ENCODE data around the gene ADGRD1.

The ADGRD1 gene

DNA sequence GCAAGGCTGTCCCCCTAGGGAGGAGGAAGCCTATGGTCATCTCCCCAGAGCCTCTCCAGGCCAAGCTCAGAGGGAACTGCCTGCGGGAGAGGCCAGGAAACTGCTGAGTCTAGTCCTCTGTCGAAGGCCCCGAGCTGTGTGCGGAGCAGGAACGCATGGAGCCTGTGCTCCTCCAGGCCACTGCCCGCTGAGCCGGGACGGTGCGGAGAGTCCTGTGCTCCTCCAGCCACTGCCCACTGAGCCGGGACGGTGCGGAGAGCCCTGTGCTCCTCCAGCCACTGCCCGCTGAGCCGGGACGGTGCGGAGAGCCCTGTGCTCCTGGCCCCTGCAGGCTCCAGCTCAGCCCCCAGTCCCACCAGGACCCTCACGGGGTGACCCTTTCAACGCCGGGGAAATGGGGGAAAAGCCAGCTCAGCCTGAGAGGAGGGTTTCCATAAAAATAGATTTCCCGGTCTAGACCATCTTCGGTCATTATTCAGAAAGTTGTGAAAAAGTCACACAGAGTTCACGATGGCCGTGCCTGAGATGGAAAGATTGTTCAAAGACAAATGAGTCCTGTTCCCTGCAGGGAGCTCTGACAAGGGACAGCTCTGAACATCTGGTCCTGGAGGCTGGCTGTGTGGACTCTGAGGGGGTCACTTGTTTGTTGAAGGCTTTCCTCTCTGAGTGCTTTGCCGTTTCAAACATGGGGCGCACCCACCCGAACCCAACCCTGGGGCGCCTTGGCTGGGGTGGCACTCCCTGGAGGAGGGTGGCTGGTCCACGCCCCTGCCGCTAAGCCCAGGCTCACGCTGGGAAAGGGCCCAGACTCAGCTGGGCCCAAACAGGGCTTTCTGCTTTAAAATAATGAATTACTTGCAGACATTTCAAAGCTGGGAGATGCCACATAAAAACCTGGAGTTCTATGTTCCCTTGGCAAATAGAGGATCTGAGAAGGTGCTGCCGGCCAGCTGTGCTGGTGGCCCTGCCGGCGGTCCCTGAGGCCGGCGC, 85.5 kb downstream of the ADGRD1 start:
- Histone ChIP-seq H3K4me3 (replicated peaks; ENCODE audit: insufficient read depth, low read length) (no peak overlapping the region), H3K27ac (replicated peaks) (no peak overlapping the region), H3K27me3 (ENCODE audit: insufficient read depth, poor library complexity, severe bottlenecking) (no peaks in the 10 kb centered on the region)
- DNase-seq (ENCODE audit: low read depth in 1 of 2, low spot score in 1 of 2): no peak
- TF ChIP-seq, protein P1, sequence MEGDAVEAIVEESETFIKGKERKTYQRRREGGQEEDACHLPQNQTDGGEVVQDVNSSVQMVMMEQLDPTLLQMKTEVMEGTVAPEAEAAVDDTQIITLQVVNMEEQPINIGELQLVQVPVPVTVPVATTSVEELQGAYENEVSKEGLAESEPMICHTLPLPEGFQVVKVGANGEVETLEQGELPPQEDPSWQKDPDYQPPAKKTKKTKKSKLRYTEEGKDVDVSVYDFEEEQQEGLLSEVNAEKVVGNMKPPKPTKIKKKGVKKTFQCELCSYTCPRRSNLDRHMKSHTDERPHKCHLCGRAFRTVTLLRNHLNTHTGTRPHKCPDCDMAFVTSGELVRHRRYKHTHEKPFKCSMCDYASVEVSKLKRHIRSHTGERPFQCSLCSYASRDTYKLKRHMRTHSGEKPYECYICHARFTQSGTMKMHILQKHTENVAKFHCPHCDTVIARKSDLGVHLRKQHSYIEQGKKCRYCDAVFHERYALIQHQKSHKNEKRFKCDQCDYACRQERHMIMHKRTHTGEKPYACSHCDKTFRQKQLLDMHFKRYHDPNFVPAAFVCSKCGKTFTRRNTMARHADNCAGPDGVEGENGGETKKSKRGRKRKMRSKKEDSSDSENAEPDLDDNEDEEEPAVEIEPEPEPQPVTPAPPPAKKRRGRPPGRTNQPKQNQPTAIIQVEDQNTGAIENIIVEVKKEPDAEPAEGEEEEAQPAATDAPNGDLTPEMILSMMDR (IDR thresholded peaks at IDR 0.05; ENCODE audit: insufficient read depth, low read length): no peak
- TF ChIP-seq SPI1 (IDR thresholded peaks at IDR 0.05; ENCODE audit: borderline replicate concordance, low read depth) (no peak), POLR2AphosphoS5 (IDR thresholded peaks at IDR 0.05; ENCODE audit: low read depth) (no peak), REST (IDR thresholded peaks at IDR 0.05; ENCODE audit: insufficient replicate concordance, low read depth) (no peak), GABPA (IDR thresholded peaks at IDR 0.05; ENCODE audit: low read depth) (no peak)

DNA sequence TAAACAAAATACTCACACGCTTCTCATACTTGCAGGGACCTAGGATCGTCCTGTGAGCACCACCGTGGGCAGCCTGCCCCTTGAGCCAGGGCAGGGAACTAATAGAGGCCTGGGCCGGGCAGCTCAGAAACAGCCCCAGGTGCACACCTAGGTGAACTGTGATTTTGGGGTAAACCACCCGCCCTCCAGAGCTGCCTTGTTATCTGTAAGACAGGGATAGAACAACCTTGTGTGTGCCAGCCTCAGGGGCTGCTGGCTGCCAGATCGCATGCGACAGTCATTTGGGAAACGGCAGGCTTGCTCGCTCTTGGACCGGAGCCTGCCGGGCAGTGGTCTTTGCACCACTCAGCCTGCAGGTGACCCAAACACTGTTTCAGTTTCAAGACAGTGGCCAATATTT, 86.8 kb downstream of the ADGRD1 start:
- no peaks in the 10 kb centered on the region for H3K27me3 ChIP-seq (ENCODE audit: insufficient read depth, poor library complexity, severe bottlenecking)

DNA sequence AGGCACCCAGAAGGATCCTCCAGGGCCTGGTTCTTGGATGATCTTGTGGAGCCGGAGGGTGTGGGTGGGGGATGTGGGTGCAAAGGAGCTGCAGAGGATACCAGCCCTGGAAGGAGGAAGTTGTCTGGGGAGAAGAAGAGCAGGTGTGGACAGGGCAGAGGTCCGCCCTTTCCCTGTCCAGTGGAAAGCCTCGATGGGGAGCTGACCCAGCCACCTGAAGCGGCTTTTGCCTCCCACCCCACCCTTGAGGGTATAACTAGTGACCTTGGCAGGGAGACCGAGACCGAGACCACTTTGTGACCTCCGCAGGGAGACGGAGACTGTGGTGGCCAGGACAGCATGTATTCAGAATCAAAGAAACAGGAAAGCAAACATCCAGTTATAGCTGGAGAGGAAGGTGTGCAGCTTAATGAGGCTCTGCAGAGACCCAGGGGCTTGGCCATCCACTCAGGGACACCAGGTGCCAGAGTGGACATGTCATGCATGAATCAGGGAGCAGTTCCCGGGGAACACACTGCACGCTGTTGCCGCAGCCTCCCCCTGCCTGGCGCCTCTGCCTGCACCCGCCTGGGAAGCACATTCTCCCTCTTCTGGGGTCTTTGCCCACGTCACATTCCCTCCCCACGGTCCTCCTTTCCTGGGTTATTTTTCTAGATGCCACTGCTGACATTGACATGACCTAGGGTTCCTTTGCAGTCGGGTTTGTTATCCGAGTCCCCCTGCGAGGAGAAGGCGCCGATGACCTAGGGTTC, 87.7 kb downstream of the ADGRD1 start:
- no peak for DNase-seq (ENCODE audit: low read depth in 1 of 2, low spot score in 1 of 2)
- TF ChIP-seq, protein P1 (IDR thresholded peaks at IDR 0.05; ENCODE audit: insufficient read depth, low read length): no peak
- no peak for TF ChIP-seq GABPA (IDR thresholded peaks at IDR 0.05; ENCODE audit: low read depth)
- Histone ChIP-seq H3K27me3 (ENCODE audit: insufficient read depth, poor library complexity, severe bottlenecking) (no peaks in the 10 kb centered on the region), H3K27ac (replicated peaks) (no peak overlapping the region), H3K4me3 (replicated peaks; ENCODE audit: insufficient read depth, low read length) (no peak overlapping the region)

More for the DNA sequence above, 86.8 kb downstream of the ADGRD1 start:
- no peak for DNase-seq (ENCODE audit: low read depth in 1 of 2, low spot score in 1 of 2)
- H3K4me3 ChIP-seq (replicated peaks; ENCODE audit: insufficient read depth, low read length): no peak overlapping the region
- TF ChIP-seq GABPA (IDR thresholded peaks at IDR 0.05; ENCODE audit: low read depth) (no peak), REST (IDR thresholded peaks at IDR 0.05; ENCODE audit: insufficient replicate concordance, low read depth) (no peak), SPI1 (IDR thresholded peaks at IDR 0.05; ENCODE audit: borderline replicate concordance, low read depth) (no peak)
- no peak overlapping the region for H3K27ac ChIP-seq (replicated peaks)
